HEK293 (cell line): ENCODE results near the gene DNAJC3.

Experiments used
- CTCF ChIA-PET: fragments of 350-600 bp; formaldehyde crosslinking; extraction: SDS; loops from one replicate; lab custom pipeline; 2021; ENCODE audit warnings: antibody characterized with exemption; lab: Yijun Ruan, JAX
- POLR2A ChIA-PET: fragments of 300-600 bp; formaldehyde crosslinking; extraction: SDS; loops from one replicate; lab custom pipeline; 2020; ENCODE audit warnings: antibody characterized with exemption, inconsistent platforms; lab: Yijun Ruan, JAX
- H3K27ac ChIP-seq: fragments of 200-500 bp; sonication (Bioruptor generic); 2 replicates; pipeline ENCODE4 v1.5.1; 2014; ENCODE audit warnings: low read depth, low read length, control low read depth, inconsistent platforms; ENCODE audit errors: extremely low read depth
- H3K36me3 ChIP-seq, 2 experiments: fragments of 200-500 bp in 1 of 2; sonication (Bioruptor generic) in 1 of 2; 1 replicate in 1 of 2; 2 replicates in 1 of 2; pipeline ENCODE4 v1.5.1; 2014 to 2017; ENCODE audit warnings: inconsistent platforms in 2 of 2, low read length in 2 of 2; ENCODE audit not compliant: control insufficient read depth in 2 of 2, insufficient read depth in 1 of 2
- H3K4me1 ChIP-seq: fragments of 200-500 bp; sonication (Bioruptor generic); 2 replicates; pipeline ENCODE4 v1.5.1; 2014; ENCODE audit warnings: mild to moderate bottlenecking, low read length, inconsistent platforms; ENCODE audit not compliant: control insufficient read depth, insufficient read depth
- H3K4me3 ChIP-seq: 2 replicates; pipeline ENCODE4 v1.5.1; 2011; ENCODE audit warnings: low read depth, mild to moderate bottlenecking, control low read depth, low read length, moderate library complexity
- H3K9me3 ChIP-seq: fragments of 200-500 bp; sonication (Bioruptor generic); 2 replicates; pipeline ENCODE4 v1.5.1; 2014; ENCODE audit warnings: low read depth, low read length, inconsistent platforms; ENCODE audit not compliant: control insufficient read depth, insufficient read depth
- FEZF1 ChIP-seq: fragments of 450-650 bp; formaldehyde crosslinking; IDR thresholded peaks from 2 replicates; pipeline ENCODE4 v1.5.1; 2016; ENCODE audit warnings: missing biosample characterization, missing genetic modification characterization
- GLI4 ChIP-seq: fragments of 450-650 bp; formaldehyde crosslinking; IDR thresholded peaks from 2 replicates; pipeline ENCODE4 v1.5.1; 2016; ENCODE audit warnings: missing biosample characterization, missing genetic modification characterization
- KLF1 ChIP-seq: fragments of 450-650 bp; formaldehyde crosslinking; IDR thresholded peaks from 2 replicates; pipeline ENCODE4 v1.5.1; 2016; ENCODE audit warnings: missing biosample characterization, missing genetic modification characterization
- KLF10 ChIP-seq: fragments of 450-650 bp; IDR thresholded peaks from 2 replicates; pipeline ENCODE4 v1.5.1; 2018; ENCODE audit warnings: missing biosample characterization, mild to moderate bottlenecking, missing genetic modification characterization
- SP7 ChIP-seq: fragments of 450-650 bp; formaldehyde crosslinking; IDR thresholded peaks from 2 replicates; pipeline ENCODE4 v1.5.1; 2016; ENCODE audit warnings: missing biosample characterization, missing genetic modification characterization
- ZBTB10 ChIP-seq: fragments of 450-650 bp; formaldehyde crosslinking; IDR thresholded peaks from 2 replicates; pipeline ENCODE4 v1.5.1; 2016; ENCODE audit warnings: missing biosample characterization, missing genetic modification characterization
- ZFP69B ChIP-seq: fragments of 450-650 bp; formaldehyde crosslinking; IDR thresholded peaks from 2 replicates; pipeline ENCODE4 v1.5.1; 2016; ENCODE audit warnings: missing biosample characterization, missing genetic modification characterization
- ZNF112 ChIP-seq: fragments of 450-650 bp; formaldehyde crosslinking; IDR thresholded peaks from 2 replicates; pipeline ENCODE4 v1.5.0; 2017; ENCODE audit warnings: missing biosample characterization, missing genetic modification characterization
- ZNF157 ChIP-seq: fragments of 450-650 bp; formaldehyde crosslinking; IDR thresholded peaks from 2 replicates; pipeline ENCODE4 v1.5.1; 2016; ENCODE audit warnings: missing biosample characterization, missing genetic modification characterization
- ZNF26 ChIP-seq: fragments of 450-650 bp; formaldehyde crosslinking; IDR thresholded peaks from 2 replicates; pipeline ENCODE4 v1.5.1; 2016; ENCODE audit warnings: missing biosample characterization, missing genetic modification characterization
- ZNF292 ChIP-seq: fragments of 450-650 bp; formaldehyde crosslinking; IDR thresholded peaks from 2 replicates; pipeline ENCODE4 v1.5.1; 2016; ENCODE audit warnings: low read depth, missing biosample characterization, missing genetic modification characterization, borderline replicate concordance
- ZNF37A ChIP-seq: fragments of 450-650 bp; IDR thresholded peaks from 2 replicates; pipeline ENCODE4 v1.5.1; 2018; ENCODE audit warnings: missing biosample characterization, missing genetic modification characterization
- ZNF398 ChIP-seq: fragments of 450-650 bp; formaldehyde crosslinking; IDR thresholded peaks from 2 replicates; pipeline ENCODE4 v1.5.1; 2017; ENCODE audit warnings: missing biosample characterization, missing genetic modification characterization
- ZNF510 ChIP-seq: fragments of 450-650 bp; formaldehyde crosslinking; IDR thresholded peaks from 2 replicates; pipeline ENCODE4 v1.5.1; 2018; ENCODE audit warnings: mild to moderate bottlenecking, missing genetic modification characterization, missing biosample characterization; ENCODE audit not compliant: insufficient replicate concordance
- ZNF514 ChIP-seq: fragments of 450-650 bp; formaldehyde crosslinking; IDR thresholded peaks from 2 replicates; pipeline ENCODE4 v1.5.1; 2016; ENCODE audit warnings: missing biosample characterization, missing genetic modification characterization
- ZNF530 ChIP-seq: fragments of 450-650 bp; formaldehyde crosslinking; IDR thresholded peaks from 2 replicates; pipeline ENCODE4 v1.5.1; 2016; ENCODE audit warnings: low read depth, missing biosample characterization, missing genetic modification characterization
- ZNF548 ChIP-seq: fragments of 450-650 bp; formaldehyde crosslinking; IDR thresholded peaks from 2 replicates; pipeline ENCODE4 v1.5.1; 2016; ENCODE audit warnings: missing biosample characterization, missing genetic modification characterization
- ZNF560 ChIP-seq: fragments of 450-650 bp; formaldehyde crosslinking; IDR thresholded peaks from 2 replicates; pipeline ENCODE4 v1.5.1; 2017; ENCODE audit warnings: missing biosample characterization, missing genetic modification characterization, borderline replicate concordance
- ZNF600 ChIP-seq: fragments of 450-650 bp; formaldehyde crosslinking; IDR thresholded peaks from 2 replicates; pipeline ENCODE4 v1.5.1; 2016; ENCODE audit warnings: missing biosample characterization, missing genetic modification characterization
- ZNF76 ChIP-seq: fragments of 450-650 bp; formaldehyde crosslinking; IDR thresholded peaks from 2 replicates; pipeline ENCODE4; 2016; ENCODE audit warnings: low read depth, missing biosample characterization, missing genetic modification characterization, borderline replicate concordance
- ZNF768 ChIP-seq: fragments of 450-650 bp; formaldehyde crosslinking; IDR thresholded peaks from 2 replicates; pipeline ENCODE4 v1.5.1; 2018; ENCODE audit warnings: missing biosample characterization, mild to moderate bottlenecking, missing genetic modification characterization
- ZSCAN5A ChIP-seq: fragments of 450-650 bp; formaldehyde crosslinking; IDR thresholded peaks from 2 replicates; pipeline ENCODE4 v1.5.1; 2016; ENCODE audit warnings: missing biosample characterization, missing genetic modification characterization
- TF ChIP-seq, protein P1 (sequence below): fragments of 450-650 bp; formaldehyde crosslinking; IDR thresholded peaks from 2 replicates; pipeline ENCODE4 v1.5.1; 2016; ENCODE audit warnings: missing biosample characterization, missing genetic modification characterization

Gene DNAJC3

GRCh38 chr13:95704510-95704909 lies 27.6 kb downstream of the DNAJC3 start (continued):
- TF ChIP-seq ZNF510 (tag by site-specific recombination) (no peak), ZSCAN5A (tag by site-specific recombination) (no peak), ZNF76 (tag by site-specific recombination) (no peak), ZNF514 (tag by site-specific recombination) (no peak), ZNF600 (tag by site-specific recombination) (0 out of 2 replicates have a peak, but pooled peaks have one; percentile 32), GLI4 (tag by site-specific recombination) (no peak), KLF1 (tag by site-specific recombination) (no peak)
- TF ChIP-seq, protein P1, sequence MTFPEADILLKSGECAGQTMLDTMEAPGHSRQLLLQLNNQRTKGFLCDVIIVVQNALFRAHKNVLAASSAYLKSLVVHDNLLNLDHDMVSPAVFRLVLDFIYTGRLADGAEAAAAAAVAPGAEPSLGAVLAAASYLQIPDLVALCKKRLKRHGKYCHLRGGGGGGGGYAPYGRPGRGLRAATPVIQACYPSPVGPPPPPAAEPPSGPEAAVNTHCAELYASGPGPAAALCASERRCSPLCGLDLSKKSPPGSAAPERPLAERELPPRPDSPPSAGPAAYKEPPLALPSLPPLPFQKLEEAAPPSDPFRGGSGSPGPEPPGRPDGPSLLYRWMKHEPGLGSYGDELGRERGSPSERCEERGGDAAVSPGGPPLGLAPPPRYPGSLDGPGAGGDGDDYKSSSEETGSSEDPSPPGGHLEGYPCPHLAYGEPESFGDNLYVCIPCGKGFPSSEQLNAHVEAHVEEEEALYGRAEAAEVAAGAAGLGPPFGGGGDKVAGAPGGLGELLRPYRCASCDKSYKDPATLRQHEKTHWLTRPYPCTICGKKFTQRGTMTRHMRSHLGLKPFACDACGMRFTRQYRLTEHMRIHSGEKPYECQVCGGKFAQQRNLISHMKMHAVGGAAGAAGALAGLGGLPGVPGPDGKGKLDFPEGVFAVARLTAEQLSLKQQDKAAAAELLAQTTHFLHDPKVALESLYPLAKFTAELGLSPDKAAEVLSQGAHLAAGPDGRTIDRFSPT (tag by site-specific recombination), result no peak

GRCh38 chr13:95706356-95706755 lies 29.4 kb downstream of the DNAJC3 start:
- no peak for TF ChIP-seq ZNF157 (tag by site-specific recombination)
- TF ChIP-seq ZNF292 (tag by site-specific recombination), result no peak
- no peak for TF ChIP-seq ZNF600 (tag by site-specific recombination)
- no peak for TF ChIP-seq ZFP69B
- TF ChIP-seq ZNF768, result no peak
- no peak for TF ChIP-seq KLF10
- no peak for TF ChIP-seq ZBTB10 (tag by site-specific recombination)
- TF ChIP-seq ZNF548 (tag by site-specific recombination), result no peak
- TF ChIP-seq SP7, result no peak
- no peak for TF ChIP-seq ZNF530
- TF ChIP-seq ZNF398 (tag by site-specific recombination), result no peak
- no peak for TF ChIP-seq FEZF1 (tag by site-specific recombination)
- no peak for TF ChIP-seq ZNF112 (tag by site-specific recombination)
- no peak for TF ChIP-seq ZNF26 (tag by site-specific recombination)
- no peak for TF ChIP-seq ZNF37A (tag by site-specific recombination)
- TF ChIP-seq ZNF560 (tag by site-specific recombination), result no peak
- POLR2A ChIA-PET, result no interaction called here
- CTCF ChIA-PET, result interaction anchor here (0.8 kb wide), 1 partner anchor 114 kb away, joined by 4 read pairs; no protein-coding TSS in a partner anchor
- H3K4me3 ChIP-seq, result no peak overlapping the region
- no peak overlapping the region for H3K27ac ChIP-seq
- no peaks in the 10 kb centered on the region for H3K4me1 ChIP-seq
- H3K36me3 ChIP-seq, result peaks cover 0 to 5% of the 10 kb centered on the region in 2 experiments; a peak in 1 of 3 replicates
- H3K9me3 ChIP-seq, result no peaks in the 10 kb centered on the region
